Raji (cell line): ENCODE data around the gene DIAPH3.

Experiments
- POLR2A ChIP-seq: IDR thresholded peaks from 2 replicates; pipeline ENCODE4 v1.6.1; 2011; ENCODE audit warnings: low read depth, low read length, control low read depth; ENCODE audit not compliant: insufficient read depth

DIAPH3 gene

GRCh38 chr13:60158321-60158801 lies 5.4 kb downstream of the DIAPH3 start:
- TF ChIP-seq POLR2A: no peak

- TF ChIP-seq POLR2A: no peak
These were observed 7.8 kb downstream of the DIAPH3 start for GRCh38 chr13:60155978-60156377.

GRCh38 chr13:60152904-60153303 lies 10.8 kb downstream of the DIAPH3 start:
- TF ChIP-seq POLR2A: no peak

- no peak for TF ChIP-seq POLR2A
These were observed 11.6 kb downstream of the DIAPH3 start for GRCh38 chr13:60152114-60152513.

GRCh38 chr13:60150538-60150937 lies 13.2 kb downstream of the DIAPH3 start:
- no peak for TF ChIP-seq POLR2A

GRCh38 chr13:60148918-60149317 lies 14.8 kb downstream of the DIAPH3 start:
- TF ChIP-seq POLR2A: no peak

- TF ChIP-seq POLR2A: no peak
These were observed 16.4 kb downstream of the DIAPH3 start for GRCh38 chr13:60147361-60147760.

GRCh38 chr13:60146471-60146870 lies 17.3 kb downstream of the DIAPH3 start:
- TF ChIP-seq POLR2A: no peak

- TF ChIP-seq POLR2A: no peak
These were observed 20.0 kb downstream of the DIAPH3 start for GRCh38 chr13:60143775-60144174.

- TF ChIP-seq POLR2A: no peak
These were observed 24.5 kb downstream of the DIAPH3 start for GRCh38 chr13:60139272-60139671.

- TF ChIP-seq POLR2A: no peak
These were observed 25.1 kb downstream of the DIAPH3 start for GRCh38 chr13:60138674-60139073.

- no peak for TF ChIP-seq POLR2A
These were observed 25.7 kb downstream of the DIAPH3 start for GRCh38 chr13:60137911-60138560.

GRCh38 chr13:60135344-60135743 lies 28.4 kb downstream of the DIAPH3 start:
- TF ChIP-seq POLR2A: no peak

- no peak for TF ChIP-seq POLR2A
These were observed 29.4 kb downstream of the DIAPH3 start for GRCh38 chr13:60134376-60134775.

GRCh38 chr13:60121337-60121687 lies 42.4 kb downstream of the DIAPH3 start:
- no peak for TF ChIP-seq POLR2A

GRCh38 chr13:60120617-60121336 lies 43.0 kb downstream of the DIAPH3 start:
- TF ChIP-seq POLR2A: no peak

GRCh38 chr13:60118696-60119400 lies 44.9 kb downstream of the DIAPH3 start:
- no peak for TF ChIP-seq POLR2A
